GM19025 (cell line): ENCODE data around the gene DBNL.
"Not testable (repeated sequence)": the region's sequence is repeated elsewhere in the genome, so short reads cannot be mapped to it uniquely, and the experiment has no call there.

ENCODE experiments used
- ATAC-seq: cut with Tn5 transposase; IDR thresholded peaks from one replicate; pipeline ENCODE4 v1.9.1; 2021; ENCODE audit warnings: mild to moderate bottlenecking, low read depth, moderate library complexity; ENCODE audit not compliant: unreplicated experiment

DBNL gene

GRCh38 chr7:44044315-44045225 is at the start of gene DBNL:
Gene DBNL (plus strand): TSS chr7:44044702. CDS start chr7:44044738, 36 bp downstream.
- peak; percentile 62 for ATAC-seq

GRCh38 chr7:43997532-43997931 is 47.0 kb upstream of the DBNL start, which contains the start of gene SPDYE1:
Gene SPDYE1 (plus strand): TSS chr7:43997897. CDS start chr7:43999950, 2,053 bp downstream.
- ATAC-seq = not testable (repeated sequence)

- ATAC-seq = not testable (repeated sequence)
Observed at GRCh38 chr7:44012081-44012480, 32.4 kb upstream of the DBNL start.

GRCh38 chr7:44015090-44015489 is 29.4 kb upstream of the DBNL start:
- ATAC-seq = not testable (repeated sequence)

- ATAC-seq = peak; percentile 92
Observed at GRCh38 chr7:44018857-44019807, 25.4 kb upstream of the DBNL start.

- not testable (repeated sequence) for ATAC-seq
Observed at GRCh38 chr7:44019825-44020224, 24.7 kb upstream of the DBNL start.

- not testable (repeated sequence) for ATAC-seq
Observed at GRCh38 chr7:44022069-44022468, 22.4 kb upstream of the DBNL start.

- not testable (repeated sequence) for ATAC-seq
Observed at GRCh38 chr7:44022796-44023467, 21.6 kb upstream of the DBNL start.

GRCh38 chr7:44029433-44029832 is 15.1 kb upstream of the DBNL start:
- ATAC-seq = not testable (repeated sequence)

GRCh38 chr7:44030029-44030428 is 14.5 kb upstream of the DBNL start:
- ATAC-seq = not testable (repeated sequence)

GRCh38 chr7:44031319-44031718 is 13.2 kb upstream of the DBNL start:
- ATAC-seq = not testable (repeated sequence)

- ATAC-seq = not testable (repeated sequence)
Observed at GRCh38 chr7:44032031-44032430, 12.5 kb upstream of the DBNL start.

GRCh38 chr7:44033971-44034844 is 10.3 kb upstream of the DBNL start:
- not testable (repeated sequence) for ATAC-seq

GRCh38 chr7:44036364-44036763 is 8.1 kb upstream of the DBNL start:
- ATAC-seq = not testable (repeated sequence)

- not testable (repeated sequence) for ATAC-seq
Observed at GRCh38 chr7:44037951-44038350, 6.6 kb upstream of the DBNL start.

- not testable (repeated sequence) for ATAC-seq
Observed at GRCh38 chr7:44038553-44038952, 5.9 kb upstream of the DBNL start.

- peak; percentile 57 for ATAC-seq
Observed at GRCh38 chr7:44038961-44039558, 5.4 kb upstream of the DBNL start.

GRCh38 chr7:44039800-44040492 is 4.6 kb upstream of the DBNL start:
- not testable (repeated sequence) for ATAC-seq
